Smooth muscle cell (in vitro differentiated cells): ENCODE data around the gene PLRG1. TPM values are rescaled to one million over a fixed set of nuclear protein-coding genes. Genes with fewer than 3 reads are reported as not detected.

Source experiments
- DNase-seq: peaks from one replicate; lab custom pipeline; 2025; ENCODE audit not compliant: unreplicated experiment; lab: John Stamatoyannopoulos, UW
- H2AFZ ChIP-seq: fragments of 200-600 bp; sonication (generic); 2 replicates; pipeline ENCODE4 v1.6.0; 2016; ENCODE audit warnings: antibody characterized with exemption, low read depth, mild to moderate bottlenecking
- H3F3A ChIP-seq: fragments of 200-600 bp; sonication (generic); 2 replicates; pipeline ENCODE4 v1.6.0; 2017; ENCODE audit warnings: antibody characterized with exemption, low read depth
- H3K27ac ChIP-seq: fragments of 200-600 bp; sonication (generic); 2 replicates; pipeline ENCODE4 v1.5.1; 2016; ENCODE audit warnings: low read depth, mild to moderate bottlenecking
- H3K27me3 ChIP-seq: fragments of 200-600 bp; sonication (generic); 2 replicates; pipeline ENCODE4 v1.6.1; 2016; ENCODE audit warnings: low read depth, mild to moderate bottlenecking
- H3K36me3 ChIP-seq: fragments of 200-600 bp; sonication (generic); 2 replicates; pipeline ENCODE4 v1.5.1; 2016; ENCODE audit warnings: low read depth
- H3K4me1 ChIP-seq: fragments of 200-600 bp; sonication (generic); 2 replicates; pipeline ENCODE4 v1.5.1; 2016; ENCODE audit warnings: low read depth
- H3K4me2 ChIP-seq: fragments of 200-600 bp; sonication (generic); 2 replicates; pipeline ENCODE4 v1.6.0; 2016; ENCODE audit warnings: mild to moderate bottlenecking
- H3K4me3 ChIP-seq: fragments of 200-600 bp; sonication (generic); 2 replicates; pipeline ENCODE4 v1.5.1; 2016; ENCODE audit warnings: mild to moderate bottlenecking
- H3K79me2 ChIP-seq: fragments of 200-600 bp; sonication (generic); 2 replicates; pipeline ENCODE4 v1.6.0; 2016; ENCODE audit warnings: low read depth, mild to moderate bottlenecking
- H3K9ac ChIP-seq: fragments of 200-600 bp; sonication (generic); 2 replicates; pipeline ENCODE4 v1.6.0; 2016; ENCODE audit warnings: low read depth
- H3K9me3 ChIP-seq: fragments of 200-600 bp; sonication (generic); replicated peaks from 2 replicates; pipeline ENCODE4 v1.5.1; 2016; ENCODE audit warnings: low read depth
- H4K20me1 ChIP-seq: fragments of 200-600 bp; sonication (generic); 2 replicates; pipeline ENCODE4 v1.6.0; 2016; ENCODE audit warnings: low read depth
- WGBS: methylation state at CpG from one replicate; pipeline ENCODE4 v1.1.7; 2016; ENCODE audit warnings: low lambda C conversion rate; 5-methylcytosine and 5-hydroxymethylcytosine counted together
- polyA plus RNA-seq: library from polyadenylated mRNA; unstranded; fragments of >200 nt; fragmentation: Nextera tagmentation; extraction: Ambion mirVana; gene quantifications from 2 replicates; pipeline ENCODE4 v1.2.1, GENCODE V29; 2016
- total RNA-seq: library from RNA; depleted of rRNA; stranded (reverse); fragments of >200 nt; gene quantifications from 2 replicates; pipeline ENCODE4 v1.2.3, GENCODE V29; 2014
- TF ChIP-seq, protein P1 (sequence below): fragments of 200-600 bp; sonication (generic); IDR thresholded peaks from 2 replicates; pipeline ENCODE4 v1.5.1; 2017; ENCODE audit warnings: borderline replicate concordance, mild to moderate bottlenecking, antibody characterized with exemption; ENCODE audit not compliant: insufficient read depth, poor library complexity, severe bottlenecking

Gene PLRG1
- total and polyA plus RNA-seq, 2 experiments from 2014 or later, result 66.2 to 88.1 TPM

GRCh38 chr4:154519214-154519613 lies 31.0 kb downstream of the PLRG1 start:
- Histone ChIP-seq H3K27me3 (no peaks in the 10 kb centered on the region), H3K9ac (no peak overlapping the region), H3K4me2 (no peak overlapping the region), H3K36me3 (no peaks in the 10 kb centered on the region), H3K79me2 (no peaks in the 10 kb centered on the region), H3F3A (no peaks in the 10 kb centered on the region), H3K9me3 (no peaks in the 10 kb centered on the region), H3K4me3 (no peak overlapping the region), H4K20me1 (no peaks in the 10 kb centered on the region), H2AFZ (no peak overlapping the region), H3K27ac (no peak overlapping the region), H3K4me1 (peaks cover 6% of the 10 kb centered on the region)
- no peak for DNase-seq
- TF ChIP-seq, protein P1, sequence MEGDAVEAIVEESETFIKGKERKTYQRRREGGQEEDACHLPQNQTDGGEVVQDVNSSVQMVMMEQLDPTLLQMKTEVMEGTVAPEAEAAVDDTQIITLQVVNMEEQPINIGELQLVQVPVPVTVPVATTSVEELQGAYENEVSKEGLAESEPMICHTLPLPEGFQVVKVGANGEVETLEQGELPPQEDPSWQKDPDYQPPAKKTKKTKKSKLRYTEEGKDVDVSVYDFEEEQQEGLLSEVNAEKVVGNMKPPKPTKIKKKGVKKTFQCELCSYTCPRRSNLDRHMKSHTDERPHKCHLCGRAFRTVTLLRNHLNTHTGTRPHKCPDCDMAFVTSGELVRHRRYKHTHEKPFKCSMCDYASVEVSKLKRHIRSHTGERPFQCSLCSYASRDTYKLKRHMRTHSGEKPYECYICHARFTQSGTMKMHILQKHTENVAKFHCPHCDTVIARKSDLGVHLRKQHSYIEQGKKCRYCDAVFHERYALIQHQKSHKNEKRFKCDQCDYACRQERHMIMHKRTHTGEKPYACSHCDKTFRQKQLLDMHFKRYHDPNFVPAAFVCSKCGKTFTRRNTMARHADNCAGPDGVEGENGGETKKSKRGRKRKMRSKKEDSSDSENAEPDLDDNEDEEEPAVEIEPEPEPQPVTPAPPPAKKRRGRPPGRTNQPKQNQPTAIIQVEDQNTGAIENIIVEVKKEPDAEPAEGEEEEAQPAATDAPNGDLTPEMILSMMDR, result no peak
- WGBS, result 41% methylated on average over 4 of the region's 4 CpGs

DNA sequence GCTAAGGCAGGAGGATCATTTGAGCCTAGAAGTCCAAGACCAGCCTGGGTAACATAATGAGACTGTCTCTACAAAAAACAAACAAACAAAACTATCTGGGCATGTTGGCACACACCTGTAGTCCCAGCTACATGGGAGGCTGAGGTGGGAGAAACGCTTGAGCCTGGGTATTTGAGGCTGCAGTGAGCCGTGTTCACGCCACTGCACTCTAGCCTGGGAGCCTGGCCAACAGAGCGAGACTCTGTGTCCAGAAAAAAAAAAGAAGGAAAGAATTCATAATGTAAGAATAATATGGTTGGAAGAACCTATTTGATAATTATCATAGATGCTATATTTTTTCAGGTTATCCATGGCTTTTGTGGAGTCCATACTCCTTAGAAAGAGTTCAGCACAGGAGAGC lies 32.6 kb downstream of the PLRG1 start:
- WGBS, result 96% methylated on average over 4 of the region's 4 CpGs
- H3K4me3 ChIP-seq, result no peak overlapping the region
- H2AFZ ChIP-seq, result no peak overlapping the region
- H3K9ac ChIP-seq, result no peak overlapping the region
- no peaks in the 10 kb centered on the region for H3K36me3 ChIP-seq
- H3K79me2 ChIP-seq, result no peaks in the 10 kb centered on the region
- H3K27me3 ChIP-seq, result no peaks in the 10 kb centered on the region
- TF ChIP-seq, protein P1, result no peak
- H4K20me1 ChIP-seq, result no peaks in the 10 kb centered on the region
- H3K4me2 ChIP-seq, result no peak overlapping the region
- DNase-seq, result no peak
- H3F3A ChIP-seq, result no peaks in the 10 kb centered on the region
- no peaks in the 10 kb centered on the region for H3K9me3 ChIP-seq
- H3K27ac ChIP-seq, result no peak overlapping the region
- H3K4me1 ChIP-seq, result peaks cover 6% of the 10 kb centered on the region

GRCh38 chr4:154516318-154517029 lies 33.7 kb downstream of the PLRG1 start:
- Histone ChIP-seq H3K79me2 (no peaks in the 10 kb centered on the region), H3K4me3 (no peak overlapping the region), H3K27ac (no peak overlapping the region), H3K36me3 (no peaks in the 10 kb centered on the region), H3K27me3 (no peaks in the 10 kb centered on the region), H4K20me1 (no peaks in the 10 kb centered on the region), H3K4me1 (peaks cover 6% of the 10 kb centered on the region), H3K9ac (no peak overlapping the region), H3K9me3 (no peaks in the 10 kb centered on the region), H3K4me2 (no peak overlapping the region), H2AFZ (no peak overlapping the region), H3F3A (no peaks in the 10 kb centered on the region)
- no peak for DNase-seq
- TF ChIP-seq, protein P1, result no peak
- 40% methylated on average over 1 of the region's 1 CpG for WGBS

DNA sequence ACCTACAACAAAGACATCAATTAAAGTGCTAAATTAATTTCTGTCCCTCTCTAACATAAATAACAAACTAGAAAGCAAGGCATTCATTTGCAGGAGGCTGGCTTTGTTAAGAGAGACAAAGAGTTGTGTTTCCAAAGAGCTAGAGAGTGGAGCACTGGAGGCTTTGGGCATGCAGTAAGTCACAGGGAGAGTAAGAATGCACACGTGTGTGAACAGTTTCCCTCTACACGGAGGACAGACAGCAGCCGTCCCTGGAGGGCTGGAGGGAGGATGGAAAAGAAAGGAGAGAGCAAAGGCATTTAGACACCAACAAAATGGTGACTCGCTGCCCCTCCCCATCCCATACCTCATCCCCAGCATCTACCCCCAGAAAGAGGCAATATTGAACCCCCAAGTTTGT lies 38.2 kb downstream of the PLRG1 start:
- Histone ChIP-seq H3F3A (no peaks in the 10 kb centered on the region), H3K9me3 (no peaks in the 10 kb centered on the region), H3K9ac (no peak overlapping the region), H3K4me3 (no peak overlapping the region), H3K79me2 (no peaks in the 10 kb centered on the region), H3K36me3 (no peaks in the 10 kb centered on the region), H3K27ac (no peak overlapping the region), H3K4me2 (no peak overlapping the region), H3K4me1 (no peaks in the 10 kb centered on the region), H3K27me3 (no peaks in the 10 kb centered on the region), H2AFZ (no peak overlapping the region), H4K20me1 (no peaks in the 10 kb centered on the region)
- TF ChIP-seq, protein P1, result no peak
- no peak for DNase-seq
- 75% methylated on average over 4 of the region's 4 CpGs for WGBS
